ENCODE measurements around the gene PIP4K2A.

DNA sequence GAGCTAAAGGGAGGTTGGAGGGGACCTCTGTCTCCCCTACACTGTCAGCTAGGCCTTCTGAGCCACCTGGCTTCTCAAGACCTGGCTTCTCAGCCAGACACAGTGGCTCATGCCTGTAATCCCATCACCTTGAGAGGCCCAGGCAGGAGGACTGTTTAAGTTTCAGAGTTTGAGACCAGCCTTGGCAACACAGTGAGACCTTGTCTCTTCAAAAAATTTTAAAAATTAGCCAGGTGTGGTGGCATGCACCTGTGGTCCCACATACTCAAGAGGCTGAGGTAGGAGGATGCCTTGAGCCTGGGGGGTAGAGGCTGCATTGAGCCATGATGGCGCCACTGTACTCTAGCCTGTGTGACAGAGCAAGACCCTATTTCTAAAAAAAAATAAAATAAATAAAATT is 33.1 kb downstream of the PIP4K2A start:
- no peak for TF ChIP-seq POLR2A (IDR thresholded peaks at IDR 0.05)
- TF ChIP-seq CTCF (IDR thresholded peaks at IDR 0.05) = no peak

Measured in body of pancreas (tissue), 4 donors.